ENCODE data around the gene MOCS1. TPM values are rescaled to one million over a fixed set of nuclear protein-coding genes. Genes with fewer than 3 reads are reported as not detected.
A peak's percentile ranks its signal among the peaks of the same experiment; 100 is the strongest.

The MOCS1 gene
- total RNA-seq, 1 donor = 25.3 TPM

- Histone ChIP-seq H3K4me2 (ENCODE audit: insufficient read depth, low read length) (peak overlapping the region; percentile 44), H4K20me1 (ENCODE audit: insufficient read depth, low read length) (no peaks in the 10 kb centered on the region), H3K36me3 (ENCODE audit: insufficient read depth, low read length) (no peaks in the 10 kb centered on the region), H3K27ac (ENCODE audit: low read depth, low read length) (no peak overlapping the region), H3K4me1 (ENCODE audit: insufficient read depth, low read length) (peaks cover 3% of the 10 kb centered on the region), H3K9me3 (ENCODE audit: low read depth, low read length) (no peaks in the 10 kb centered on the region), H3K4me3 (ENCODE audit: insufficient read depth, low read length) (no peak overlapping the region), H3K27me3 (ENCODE audit: insufficient read depth, low read length) (peaks cover 8% of the 10 kb centered on the region), H3K79me2 (ENCODE audit: insufficient read depth, low read length) (no peaks in the 10 kb centered on the region), H2AFZ (ENCODE audit: low read length) (peak overlapping the region; percentile 51)
- no peak for DNase-seq (ENCODE audit: insufficient read length, low spot score, missing footprints)
- TF ChIP-seq CTCF (IDR thresholded peaks at IDR 0.05; ENCODE audit: extremely low read depth, low read depth, low read length) = no peak
Observed at GRCh38 chr6:39961178-39961577, 26.9 kb upstream of the MOCS1 start.

- H3K4me1 ChIP-seq (ENCODE audit: insufficient read depth, low read length) = peaks cover 3% of the 10 kb centered on the region
- DNase-seq (ENCODE audit: insufficient read length, low spot score, missing footprints) = no peak
Observed at GRCh38 chr6:39958947-39959346, 24.7 kb upstream of the MOCS1 start.

GRCh38 chr6:39956936-39957335 is 22.7 kb upstream of the MOCS1 start:
- H3K27ac ChIP-seq (ENCODE audit: low read depth, low read length) = no peak overlapping the region
- H3K4me2 ChIP-seq (ENCODE audit: insufficient read depth, low read length) = no peak overlapping the region
- H3K27me3 ChIP-seq (ENCODE audit: insufficient read depth, low read length) = peaks cover 15% of the 10 kb centered on the region
- no peak overlapping the region for H3K4me3 ChIP-seq (ENCODE audit: insufficient read depth, low read length)
- TF ChIP-seq CTCF (IDR thresholded peaks at IDR 0.05; ENCODE audit: extremely low read depth, low read depth, low read length) = no peak
- H3K9me3 ChIP-seq (ENCODE audit: low read depth, low read length) = no peaks in the 10 kb centered on the region
- H3K36me3 ChIP-seq (ENCODE audit: insufficient read depth, low read length) = no peaks in the 10 kb centered on the region
- H3K79me2 ChIP-seq (ENCODE audit: insufficient read depth, low read length) = no peaks in the 10 kb centered on the region
- H3K4me1 ChIP-seq (ENCODE audit: insufficient read depth, low read length) = peaks cover 7% of the 10 kb centered on the region
- H2AFZ ChIP-seq (ENCODE audit: low read length) = no peak overlapping the region
- H4K20me1 ChIP-seq (ENCODE audit: insufficient read depth, low read length) = no peaks in the 10 kb centered on the region
- no peak for DNase-seq (ENCODE audit: insufficient read length, low spot score, missing footprints)

More at GRCh38 chr6:39958947-39959346, 24.7 kb upstream of the MOCS1 start:
- Histone ChIP-seq H3K27ac (ENCODE audit: low read depth, low read length) (no peak overlapping the region), H3K79me2 (ENCODE audit: insufficient read depth, low read length) (no peaks in the 10 kb centered on the region), H3K36me3 (ENCODE audit: insufficient read depth, low read length) (no peaks in the 10 kb centered on the region), H4K20me1 (ENCODE audit: insufficient read depth, low read length) (no peaks in the 10 kb centered on the region), H3K4me2 (ENCODE audit: insufficient read depth, low read length) (no peak overlapping the region), H2AFZ (ENCODE audit: low read length) (no peak overlapping the region), H3K9me3 (ENCODE audit: low read depth, low read length) (no peaks in the 10 kb centered on the region), H3K4me3 (ENCODE audit: insufficient read depth, low read length) (no peak overlapping the region), H3K27me3 (ENCODE audit: insufficient read depth, low read length) (peaks cover 2% of the 10 kb centered on the region)
- TF ChIP-seq CTCF (IDR thresholded peaks at IDR 0.05; ENCODE audit: extremely low read depth, low read depth, low read length) = no peak

GRCh38 chr6:39953076-39953618 is 18.9 kb upstream of the MOCS1 start:
- Histone ChIP-seq H3K27me3 (ENCODE audit: insufficient read depth, low read length) (peaks cover 25% of the 10 kb centered on the region), H3K79me2 (ENCODE audit: insufficient read depth, low read length) (no peaks in the 10 kb centered on the region), H3K36me3 (ENCODE audit: insufficient read depth, low read length) (no peaks in the 10 kb centered on the region), H4K20me1 (ENCODE audit: insufficient read depth, low read length) (no peaks in the 10 kb centered on the region), H3K4me2 (ENCODE audit: insufficient read depth, low read length) (no peak overlapping the region), H3K27ac (ENCODE audit: low read depth, low read length) (no peak overlapping the region), H3K4me3 (ENCODE audit: insufficient read depth, low read length) (no peak overlapping the region), H3K4me1 (ENCODE audit: insufficient read depth, low read length) (peaks cover 6% of the 10 kb centered on the region), H3K9me3 (ENCODE audit: low read depth, low read length) (no peaks in the 10 kb centered on the region), H2AFZ (ENCODE audit: low read length) (no peak overlapping the region)
- TF ChIP-seq CTCF (IDR thresholded peaks at IDR 0.05; ENCODE audit: extremely low read depth, low read depth, low read length) = no peak
- DNase-seq (ENCODE audit: insufficient read length, low spot score, missing footprints) = no peak
